CD4-positive, alpha-beta T cell treated with Interleukin-4 for 4 hours (primary cell): Measurements from ENCODE around the gene CELF4.

Source experiments
- DNase-seq: peaks from one replicate; pipeline ENCODE4 v3.0.0-alpha.2; 2020

Gene CELF4

DNA sequence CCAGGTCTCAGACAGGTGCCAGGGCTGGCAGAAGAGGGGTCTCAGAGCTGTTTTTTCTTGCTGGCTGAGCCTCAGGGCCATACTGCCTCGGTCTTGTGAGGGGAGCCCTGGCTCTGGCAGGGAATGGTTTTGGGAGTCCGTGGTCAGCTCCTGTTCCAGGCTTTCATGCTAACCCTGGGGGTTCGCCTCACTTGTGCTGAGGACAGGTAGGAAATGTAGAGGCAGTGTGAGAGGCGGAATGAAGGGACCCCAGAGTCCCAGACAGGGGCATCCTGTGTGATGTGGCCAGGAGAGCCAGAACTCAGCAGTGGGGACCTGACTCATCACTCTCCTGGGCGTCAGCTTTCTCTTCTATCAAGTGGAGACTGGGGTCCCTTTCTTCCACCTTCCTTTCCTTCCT lies 5.7 kb upstream of the CELF4 start:
- DNase-seq, result no peak

DNA sequence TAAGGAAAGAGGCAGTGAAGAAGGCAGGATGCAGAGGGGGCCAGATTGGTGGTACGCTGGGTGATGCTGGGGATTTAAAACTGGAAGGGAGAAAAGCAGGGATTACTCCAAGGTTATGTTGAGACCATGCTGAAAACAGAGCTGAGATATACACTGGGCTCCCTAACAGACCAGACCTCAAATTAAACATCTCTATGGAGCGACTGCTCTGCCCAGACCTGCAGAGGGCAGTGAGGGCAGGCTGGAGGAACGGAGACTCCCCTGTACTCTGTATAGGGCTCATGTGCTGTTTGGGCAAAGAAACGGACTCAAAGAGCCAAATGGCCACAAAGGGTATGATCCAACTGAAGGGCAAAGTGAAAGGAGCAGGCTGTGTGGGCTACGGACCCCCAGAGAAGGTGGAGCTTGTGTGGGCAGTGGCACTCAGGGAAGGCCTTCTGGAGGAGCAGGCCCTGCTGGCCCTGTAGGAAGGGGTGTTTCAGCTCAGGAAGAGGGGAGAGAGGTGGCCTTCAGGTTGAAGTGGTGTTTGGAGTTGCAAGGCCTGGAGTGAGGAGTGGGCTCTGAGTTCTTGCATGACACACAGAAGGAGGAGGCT lies 4.8 kb upstream of the CELF4 start:
- no peak for DNase-seq

- no peak for DNase-seq
Measured at GRCh38 chr18:37568671-37569070, 3.1 kb upstream of the CELF4 start.

DNA sequence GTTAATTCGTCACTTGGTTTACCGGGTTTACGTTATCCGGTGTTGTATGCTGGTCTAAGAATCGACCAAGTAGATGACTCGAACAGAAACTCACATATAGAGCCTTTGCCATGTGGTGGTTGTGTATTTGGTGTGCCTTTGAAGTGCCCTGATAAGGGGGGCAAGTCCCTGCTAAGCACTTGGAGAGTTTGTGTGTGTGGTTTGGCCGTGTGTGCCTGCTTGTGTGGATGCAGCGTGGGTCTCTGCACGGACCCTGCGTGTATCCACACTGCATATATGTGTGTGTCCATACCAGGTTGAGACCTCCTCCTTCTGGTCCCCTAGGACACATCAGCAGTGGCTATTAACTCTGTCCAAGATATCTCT lies 2.4 kb upstream of the CELF4 start:
- DNase-seq, result no peak

DNA sequence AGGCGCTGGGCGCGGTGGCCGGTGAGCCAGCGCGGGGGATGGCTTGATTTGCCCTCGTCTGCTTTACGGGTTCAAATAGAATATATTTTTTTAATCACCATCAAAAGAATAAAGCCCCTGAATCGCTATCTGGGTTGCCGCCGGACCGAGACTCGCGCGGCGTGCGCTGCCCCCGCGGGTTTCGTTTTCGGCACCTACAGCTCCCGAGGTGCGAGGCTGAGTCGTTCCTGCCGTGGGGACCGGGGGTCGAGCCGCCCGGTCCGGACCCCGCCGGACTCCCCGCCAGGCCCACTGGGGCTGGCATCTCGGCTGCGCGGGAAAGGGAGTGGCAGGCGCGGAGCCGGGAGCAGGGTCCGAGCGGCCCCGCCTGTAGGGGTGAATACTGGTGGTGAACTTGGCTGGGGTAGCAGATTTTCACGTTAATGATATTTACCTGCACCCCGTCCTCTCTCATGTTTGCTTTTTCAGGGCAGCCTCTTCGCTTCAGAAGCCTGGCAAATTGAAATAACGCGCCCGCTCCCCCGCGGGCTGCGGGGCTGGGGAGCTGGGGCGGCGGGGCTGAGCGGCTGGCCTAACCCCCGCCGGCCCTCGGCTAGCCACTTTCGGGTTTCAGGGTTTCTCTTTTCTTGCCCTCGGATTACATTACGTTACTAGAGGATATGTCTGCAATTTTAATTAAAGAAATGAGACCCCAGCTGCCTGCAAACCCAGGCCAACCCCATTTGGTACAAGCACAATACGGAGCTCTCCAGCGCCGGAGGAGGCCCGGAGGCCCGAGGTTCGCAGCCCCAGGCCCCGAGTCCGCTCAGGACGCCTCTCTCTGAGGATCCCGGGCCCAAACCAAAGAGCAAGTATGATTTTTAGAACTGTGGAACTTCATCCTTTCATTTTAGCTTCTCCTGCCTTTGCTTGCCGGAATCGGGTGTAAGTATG lies 1.7 kb upstream of the CELF4 start:
- no peak for DNase-seq

- DNase-seq, result no peak
Measured at GRCh38 chr18:37566479-37567060, 972 bp upstream of the CELF4 start.

DNA sequence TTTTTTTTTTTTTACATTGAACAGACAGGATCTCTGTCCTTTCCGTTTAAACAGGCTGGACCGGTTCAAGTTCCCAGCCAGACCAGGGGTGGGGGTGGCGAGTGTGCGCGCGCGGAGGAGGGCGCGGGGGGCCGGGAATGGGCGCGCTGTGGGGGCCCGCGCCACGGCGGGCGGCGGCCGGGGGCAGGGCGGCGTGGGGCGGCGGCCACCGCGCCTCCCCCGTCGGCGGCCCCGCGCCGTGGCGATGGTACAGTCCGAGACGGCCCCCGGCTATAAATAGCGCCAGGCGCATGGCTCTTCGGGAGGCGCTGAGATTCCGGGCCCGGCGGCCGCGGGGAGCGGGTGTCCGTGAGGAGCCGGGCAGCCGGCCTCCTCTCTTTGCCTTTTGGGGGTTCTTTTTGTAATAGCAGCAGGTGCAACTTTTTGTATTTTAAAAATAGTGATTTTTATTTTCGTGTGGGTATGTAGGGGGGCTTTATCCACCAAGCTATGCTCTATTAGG lies 430 bp upstream of the CELF4 start:
- DNase-seq, result no peak

DNA sequence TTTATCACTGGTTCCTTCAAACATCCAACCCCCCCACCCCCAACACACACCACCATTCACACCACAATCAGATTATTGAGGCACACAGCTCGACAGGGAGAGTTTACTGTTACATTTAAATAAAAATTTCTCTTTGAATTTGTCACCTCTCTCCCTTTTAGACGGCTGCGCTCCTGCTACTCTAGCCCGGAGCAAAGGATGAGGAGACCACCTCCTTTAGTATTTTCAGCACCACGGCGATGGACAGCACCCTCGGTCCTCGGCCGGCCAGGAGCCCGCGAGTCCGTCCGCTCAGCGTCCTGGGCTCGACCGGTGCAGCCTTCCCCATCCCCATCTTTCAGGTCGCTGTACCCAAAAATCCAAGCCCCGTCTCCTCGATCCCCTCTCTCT lies 892 bp downstream of the CELF4 start:
- DNase-seq, result no peak

DNA sequence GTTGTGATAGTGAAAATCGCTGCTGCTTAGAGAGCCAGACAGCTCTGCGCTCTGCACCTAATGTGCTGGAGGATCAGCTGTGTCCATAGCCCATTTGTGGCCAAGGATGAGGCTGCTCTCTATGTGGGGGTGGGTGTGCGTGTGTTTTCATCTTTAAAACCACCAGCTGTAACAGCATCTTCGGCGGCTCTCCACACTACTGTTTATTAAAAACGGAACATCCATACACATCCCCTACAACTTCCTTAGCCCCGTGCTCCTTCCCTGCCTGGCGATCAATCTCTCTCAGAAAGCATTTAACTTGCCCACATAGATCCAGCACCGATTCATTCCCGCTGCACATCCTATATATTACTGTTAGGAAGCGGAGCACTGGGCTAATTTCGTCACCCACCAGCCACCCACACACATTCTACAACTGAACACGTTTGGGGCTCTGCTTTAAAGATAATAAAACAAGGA lies 1.6 kb downstream of the CELF4 start:
- DNase-seq, result no peak

- no peak for DNase-seq
Measured at GRCh38 chr18:37561986-37562385, 3.6 kb downstream of the CELF4 start.

DNA sequence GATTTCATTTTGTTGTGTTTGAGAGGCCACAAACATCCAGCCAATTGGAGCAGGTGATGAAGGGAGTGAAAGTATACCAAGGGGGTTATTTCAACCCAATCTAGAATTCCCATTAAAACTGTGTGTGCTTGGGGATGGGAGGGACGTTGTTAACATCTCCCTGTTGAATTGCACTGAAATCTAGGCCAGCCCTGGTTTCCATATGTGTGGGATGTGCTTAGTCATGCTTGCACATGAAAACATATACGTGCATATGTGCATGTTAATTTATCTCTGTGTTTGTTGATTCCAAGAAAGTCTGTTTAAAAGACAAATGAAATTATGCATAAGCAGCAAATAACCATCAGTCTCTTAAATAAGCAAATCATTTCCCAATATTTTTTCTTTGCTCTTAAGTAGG lies 5.6 kb downstream of the CELF4 start:
- no peak for DNase-seq

GRCh38 chr18:37559194-37559593 lies 6.4 kb downstream of the CELF4 start:
- DNase-seq, result no peak

- no peak for DNase-seq
Measured at GRCh38 chr18:37554399-37554787, 11.2 kb downstream of the CELF4 start.

DNA sequence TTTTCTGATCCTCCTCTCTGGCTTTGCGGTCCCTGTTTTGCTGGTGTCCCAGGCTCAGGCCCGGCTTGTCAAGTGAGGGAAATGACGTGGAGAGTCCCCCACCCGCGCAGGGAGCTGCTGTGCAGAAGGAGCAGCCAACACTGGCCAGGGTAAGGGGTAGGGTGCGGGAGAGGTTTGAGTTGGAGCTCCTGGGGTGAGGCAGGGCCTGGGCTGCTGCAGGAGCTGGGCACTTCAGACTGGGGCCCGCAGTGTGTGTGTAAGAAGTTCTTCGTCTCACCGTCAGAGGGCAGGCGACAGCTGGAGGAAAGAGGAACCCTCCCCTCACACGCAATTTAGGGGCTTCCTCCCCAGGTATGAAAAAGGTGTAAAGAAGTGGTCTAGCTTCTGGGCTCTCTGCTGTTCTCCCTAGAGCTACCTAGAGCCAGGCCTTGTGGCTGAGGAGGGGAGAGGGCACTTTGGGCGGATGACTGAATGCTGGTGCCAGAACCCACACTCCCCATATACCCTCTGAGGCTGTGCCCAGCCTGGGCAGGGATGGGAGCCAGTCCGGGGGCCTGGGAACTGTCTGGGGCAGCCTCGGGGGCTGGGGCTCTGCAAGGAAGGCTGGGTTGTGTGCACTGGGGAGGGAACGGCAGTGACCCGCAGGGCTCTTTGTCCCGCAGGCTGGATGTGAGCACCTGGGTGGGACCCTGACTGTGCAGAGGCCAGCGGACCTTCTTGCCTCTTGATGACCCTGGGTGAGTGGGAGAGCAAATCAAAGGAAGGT lies 11.8 kb downstream of the CELF4 start:
- DNase-seq, result no peak

- DNase-seq, result no peak
Measured at GRCh38 chr18:37552286-37552685, 13.3 kb downstream of the CELF4 start.

GRCh38 chr18:37551846-37552245 lies 13.8 kb downstream of the CELF4 start:
- no peak for DNase-seq

GRCh38 chr18:37551249-37551648 lies 14.3 kb downstream of the CELF4 start:
- DNase-seq, result no peak

- no peak for DNase-seq
Measured at GRCh38 chr18:37550118-37550875, 15.3 kb downstream of the CELF4 start.

DNA sequence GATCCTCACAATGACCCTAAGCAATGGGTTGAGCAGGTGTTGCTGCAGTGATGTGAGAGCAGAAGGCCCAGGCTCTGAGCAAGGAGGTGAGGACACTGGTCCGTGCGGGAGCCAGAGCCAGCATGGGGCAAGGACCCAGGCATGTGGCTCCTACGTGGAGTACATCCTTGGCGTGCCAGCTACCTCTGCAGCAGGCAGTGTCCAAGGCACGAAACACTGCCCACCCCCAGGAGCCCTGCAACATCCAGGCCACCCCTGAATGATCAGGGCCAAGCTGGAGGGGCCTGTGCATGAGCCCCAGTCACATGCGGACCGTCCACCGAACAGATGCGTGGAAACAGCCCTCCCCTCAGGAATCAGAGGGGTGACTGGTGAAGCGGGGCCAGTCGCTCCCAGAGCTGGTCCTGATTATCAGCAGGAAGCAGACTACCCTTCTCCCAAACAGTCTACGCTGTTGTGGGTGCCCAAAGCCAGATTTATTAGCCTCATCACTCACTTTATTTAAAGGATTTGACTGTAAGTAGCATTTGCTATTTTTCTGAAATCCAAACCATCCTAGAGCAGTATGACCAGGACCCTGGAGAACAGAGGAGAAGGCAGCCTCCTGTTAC lies 16.8 kb downstream of the CELF4 start:
- DNase-seq, result no peak

- DNase-seq, result no peak
Measured at GRCh38 chr18:37547196-37547827, 18.3 kb downstream of the CELF4 start.

GRCh38 chr18:37546651-37547050 lies 18.9 kb downstream of the CELF4 start:
- no peak for DNase-seq

GRCh38 chr18:37546272-37546537 lies 19.4 kb downstream of the CELF4 start:
- DNase-seq, result no peak
